SK-N-SH treated with all-trans-retinoic acid at 6 μM for 48 hours (cell line): Measurements from ENCODE around the gene UBXN6.

Experiments
- ARNTL ChIP-seq: fragments of 450-650 bp; formaldehyde crosslinking; IDR thresholded peaks from 2 replicates; pipeline ENCODE4 v1.5.0; 2020; ENCODE audit warnings: low read depth, mild to moderate bottlenecking, moderate library complexity, borderline replicate concordance
- BACH2 ChIP-seq: fragments of 250-450 bp; sonication (Bioruptor Pico); IDR thresholded peaks from 2 replicates; pipeline ENCODE4 v1.9.0; 2021; ENCODE audit warnings: mild to moderate bottlenecking, borderline replicate concordance
- ESRRG ChIP-seq: fragments of 250-450 bp; sonication (Bioruptor Pico); IDR thresholded peaks from 2 replicates; pipeline ENCODE4 v1.6.1; 2021; ENCODE audit warnings: mild to moderate bottlenecking
- GLIS3 ChIP-seq: fragments of 250-450 bp; sonication (Bioruptor Pico); IDR thresholded peaks from 2 replicates; pipeline ENCODE4 v1.5.0; 2020; ENCODE audit warnings: mild to moderate bottlenecking, moderate library complexity
- PPARA ChIP-seq: fragments of 250-450 bp; sonication (Bioruptor Pico); IDR thresholded peaks from 2 replicates; pipeline ENCODE4 v1.5.0; 2020; ENCODE audit warnings: mild to moderate bottlenecking, borderline replicate concordance
- ZFP30 ChIP-seq: fragments of 450-650 bp; formaldehyde crosslinking; IDR thresholded peaks from 2 replicates; pipeline ENCODE4 v1.5.0; 2022; ENCODE audit warnings: mild to moderate bottlenecking, moderate library complexity
- TF ChIP-seq, protein P1 (sequence below): fragments of 250-450 bp; sonication (Bioruptor Pico); IDR thresholded peaks from 2 replicates; pipeline ENCODE4 v1.8.0; 2020; ENCODE audit warnings: mild to moderate bottlenecking, moderate library complexity, borderline replicate concordance

DNA sequence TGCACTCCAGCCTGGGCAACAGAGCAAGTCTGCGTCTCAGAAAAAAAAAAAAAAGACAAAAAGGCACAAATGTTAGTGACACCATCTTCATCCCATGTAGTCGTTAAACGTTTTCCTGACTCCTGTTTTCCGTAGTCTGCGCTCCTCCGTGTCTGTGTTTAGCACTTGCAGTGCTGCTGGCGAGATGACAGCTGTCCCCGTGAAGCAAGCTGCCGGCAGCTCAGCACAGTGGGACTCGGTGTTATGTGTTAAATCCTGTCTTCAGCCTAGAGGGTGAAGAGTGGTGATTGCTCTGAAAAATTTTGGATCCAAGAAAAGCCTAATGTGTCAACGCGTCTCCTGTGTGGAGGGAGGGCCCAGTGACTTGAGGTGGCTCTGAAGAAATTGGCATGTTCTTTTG is 18.4 kb downstream of the UBXN6 start:
- TF ChIP-seq ESRRG, result no peak
- TF ChIP-seq, protein P1, sequence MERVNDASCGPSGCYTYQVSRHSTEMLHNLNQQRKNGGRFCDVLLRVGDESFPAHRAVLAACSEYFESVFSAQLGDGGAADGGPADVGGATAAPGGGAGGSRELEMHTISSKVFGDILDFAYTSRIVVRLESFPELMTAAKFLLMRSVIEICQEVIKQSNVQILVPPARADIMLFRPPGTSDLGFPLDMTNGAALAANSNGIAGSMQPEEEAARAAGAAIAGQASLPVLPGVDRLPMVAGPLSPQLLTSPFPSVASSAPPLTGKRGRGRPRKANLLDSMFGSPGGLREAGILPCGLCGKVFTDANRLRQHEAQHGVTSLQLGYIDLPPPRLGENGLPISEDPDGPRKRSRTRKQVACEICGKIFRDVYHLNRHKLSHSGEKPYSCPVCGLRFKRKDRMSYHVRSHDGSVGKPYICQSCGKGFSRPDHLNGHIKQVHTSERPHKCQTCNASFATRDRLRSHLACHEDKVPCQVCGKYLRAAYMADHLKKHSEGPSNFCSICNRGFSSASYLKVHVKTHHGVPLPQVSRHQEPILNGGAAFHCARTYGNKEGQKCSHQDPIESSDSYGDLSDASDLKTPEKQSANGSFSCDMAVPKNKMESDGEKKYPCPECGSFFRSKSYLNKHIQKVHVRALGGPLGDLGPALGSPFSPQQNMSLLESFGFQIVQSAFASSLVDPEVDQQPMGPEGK (CRISPR knock-in tag), result no peak
- TF ChIP-seq BACH2 (CRISPR knock-in tag), result no peak
- no peak for TF ChIP-seq ARNTL (CRISPR knock-in tag)
- TF ChIP-seq ZFP30 (CRISPR knock-in tag), result no peak
- no peak for TF ChIP-seq PPARA (CRISPR knock-in tag)
- TF ChIP-seq GLIS3, result no peak
